Suprapubic skin (tissue), 4 donors: ENCODE results near the gene KCNMB2. TPM values are rescaled to one million over a fixed set of nuclear protein-coding genes. Genes with fewer than 3 reads are reported as not detected.

Source experiments
- DNase-seq, 2 donors: peaks; one replicate each; pipeline ENCODE4 v3.0.0-alpha.2; 2019; ENCODE audit warnings: low spot score in 2 of 2
- H3K27ac ChIP-seq: fragments of 200-600 bp; sonication (generic); one replicate; pipeline ENCODE4 v1.5.1; 2019
- H3K27me3 ChIP-seq: fragments of 200-600 bp; sonication (generic); one replicate; pipeline ENCODE4 v1.5.1; 2019
- H3K36me3 ChIP-seq: fragments of 200-600 bp; sonication (generic); one replicate; pipeline ENCODE4 v1.5.1; 2019
- H3K4me1 ChIP-seq: fragments of 200-600 bp; sonication (generic); one replicate; pipeline ENCODE4 v1.5.1; 2019
- H3K4me3 ChIP-seq: fragments of 200-600 bp; sonication (generic); one replicate; pipeline ENCODE4 v1.5.1; 2019; ENCODE audit warnings: mild to moderate bottlenecking
- H3K9me3 ChIP-seq: fragments of 200-600 bp; sonication (generic); one replicate; pipeline ENCODE4 v1.5.1; 2019
- CTCF ChIP-seq, 2 donors: fragments of 200-600 bp in 1 of 2; fragments of 450-650 bp in 1 of 2; sonication (generic) in 1 of 2; IDR thresholded peaks; one replicate each; pipeline ENCODE4 v1.5.1; 2016 to 2019; ENCODE audit warnings: antibody characterized with exemption in 2 of 2, mild to moderate bottlenecking in 1 of 2, moderate library complexity in 1 of 2
- EP300 ChIP-seq: sonication (generic); formaldehyde crosslinking; IDR thresholded peaks from one replicate; pipeline ENCODE4 v1.6.1; 2017; ENCODE audit warnings: antibody characterized with exemption
- POLR2A ChIP-seq, 2 donors: fragments of 450-650 bp; IDR thresholded peaks; one replicate each; pipeline ENCODE4 v1.6.1; 2017; ENCODE audit warnings: antibody characterized with exemption in 2 of 2, mild to moderate bottlenecking in 2 of 2, moderate library complexity in 2 of 2
- POLR2AphosphoS5 ChIP-seq, 3 donors: sonication (generic); formaldehyde crosslinking; IDR thresholded peaks; one replicate each; pipeline ENCODE4 v1.6.1; 2017; ENCODE audit warnings: antibody characterized with exemption in 3 of 3
- WGBS: methylation state at CpG from one replicate; pipeline ENCODE4 v1.1.5; 2018; 5-methylcytosine and 5-hydroxymethylcytosine counted together
- total RNA-seq, 4 donors: library from RNA; depleted of rRNA; stranded (reverse); fragments of >200 nt; gene quantifications; one replicate each; pipeline ENCODE4 v1.1.0, GENCODE V29; 2016

The KCNMB2 gene
- total RNA-seq, 4 donors from 2014 or later: 0.42 TPM; not detected in 3

- H3K27ac ChIP-seq: no peak overlapping the region
- TF ChIP-seq POLR2A (IDR thresholded peaks at IDR 0.05) (no peak), POLR2AphosphoS5 (IDR thresholded peaks at IDR 0.05) (no peak), CTCF (IDR thresholded peaks at IDR 0.05) (no peak), EP300 (no peak)
- H3K27me3 ChIP-seq: no peaks in the 10 kb centered on the region
- H3K4me3 ChIP-seq: no peak overlapping the region
- no peak for DNase-seq
- H3K9me3 ChIP-seq: no peaks in the 10 kb centered on the region
- H3K4me1 ChIP-seq: no peaks in the 10 kb centered on the region
- WGBS: 67% methylated on average over 5 of the region's 5 CpGs
- no peaks in the 10 kb centered on the region for H3K36me3 ChIP-seq
Measured at GRCh38 chr3:178823591-178824246, 287.5 kb downstream of the KCNMB2 start.

- H3K27me3 ChIP-seq: no peaks in the 10 kb centered on the region
- no peaks in the 10 kb centered on the region for H3K36me3 ChIP-seq
- TF ChIP-seq CTCF (IDR thresholded peaks at IDR 0.05) (no peak), POLR2AphosphoS5 (IDR thresholded peaks at IDR 0.05) (no peak), EP300 (no peak), POLR2A (IDR thresholded peaks at IDR 0.05) (no peak)
- no peak for DNase-seq
- no peaks in the 10 kb centered on the region for H3K4me1 ChIP-seq
- no peaks in the 10 kb centered on the region for H3K9me3 ChIP-seq
- H3K27ac ChIP-seq: no peak overlapping the region
- WGBS: 59% methylated on average over 4 of the region's 4 CpGs
- no peak overlapping the region for H3K4me3 ChIP-seq
Measured at GRCh38 chr3:178826435-178827123, 290.3 kb downstream of the KCNMB2 start.

GRCh38 chr3:178827285-178827856 is 291.1 kb downstream of the KCNMB2 start:
- TF ChIP-seq POLR2AphosphoS5 (IDR thresholded peaks at IDR 0.05) (no peak), POLR2A (IDR thresholded peaks at IDR 0.05) (no peak), EP300 (no peak), CTCF (IDR thresholded peaks at IDR 0.05) (no peak)
- Histone ChIP-seq H3K36me3 (no peaks in the 10 kb centered on the region), H3K27ac (no peak overlapping the region), H3K27me3 (no peaks in the 10 kb centered on the region), H3K9me3 (no peaks in the 10 kb centered on the region), H3K4me1 (no peaks in the 10 kb centered on the region), H3K4me3 (no peak overlapping the region)
- DNase-seq: no peak

GRCh38 chr3:178833695-178834094 is 297.5 kb downstream of the KCNMB2 start:
- 93% methylated on average over 1 of the region's 1 CpG for WGBS
- H3K4me3 ChIP-seq: no peak overlapping the region
- no peaks in the 10 kb centered on the region for H3K4me1 ChIP-seq
- no peaks in the 10 kb centered on the region for H3K9me3 ChIP-seq
- no peak for DNase-seq
- no peak overlapping the region for H3K27ac ChIP-seq
- no peaks in the 10 kb centered on the region for H3K27me3 ChIP-seq
- TF ChIP-seq POLR2A (IDR thresholded peaks at IDR 0.05) (no peak), EP300 (no peak), POLR2AphosphoS5 (IDR thresholded peaks at IDR 0.05) (no peak), CTCF (IDR thresholded peaks at IDR 0.05) (no peak)
- H3K36me3 ChIP-seq: no peaks in the 10 kb centered on the region

- H3K27me3 ChIP-seq: no peaks in the 10 kb centered on the region
- no peaks in the 10 kb centered on the region for H3K9me3 ChIP-seq
- H3K36me3 ChIP-seq: no peaks in the 10 kb centered on the region
- DNase-seq: no peak
- no peak overlapping the region for H3K27ac ChIP-seq
- TF ChIP-seq POLR2AphosphoS5 (IDR thresholded peaks at IDR 0.05) (no peak), CTCF (IDR thresholded peaks at IDR 0.05) (no peak), EP300 (no peak), POLR2A (IDR thresholded peaks at IDR 0.05) (no peak)
- H3K4me1 ChIP-seq: no peaks in the 10 kb centered on the region
- WGBS: 97% methylated on average over 3 of the region's 3 CpGs
- H3K4me3 ChIP-seq: no peak overlapping the region
Measured at GRCh38 chr3:178835033-178835432, 298.8 kb downstream of the KCNMB2 start.
